Choroid plexus epithelial cell (primary cell): ENCODE data around the gene DISP2.

Experiments
- DNase-seq: peaks from one replicate; pipeline ENCODE4 v3.0.0-alpha.2; 2010; ENCODE audit warnings: low read depth
- H3K4me3 ChIP-seq: 2 replicates; pipeline ENCODE4 v1.5.1; 2011; ENCODE audit warnings: low read depth, mild to moderate bottlenecking, control low read depth, low read length, moderate library complexity
- TF ChIP-seq, protein P1 (sequence below): conservative IDR thresholded peaks from 2 replicates; pipeline ENCODE4 v1.5.1; 2011; ENCODE audit warnings: low read depth, mild to moderate bottlenecking, control low read depth, inconsistent platforms, low read length, moderate library complexity

DISP2 gene

DNA sequence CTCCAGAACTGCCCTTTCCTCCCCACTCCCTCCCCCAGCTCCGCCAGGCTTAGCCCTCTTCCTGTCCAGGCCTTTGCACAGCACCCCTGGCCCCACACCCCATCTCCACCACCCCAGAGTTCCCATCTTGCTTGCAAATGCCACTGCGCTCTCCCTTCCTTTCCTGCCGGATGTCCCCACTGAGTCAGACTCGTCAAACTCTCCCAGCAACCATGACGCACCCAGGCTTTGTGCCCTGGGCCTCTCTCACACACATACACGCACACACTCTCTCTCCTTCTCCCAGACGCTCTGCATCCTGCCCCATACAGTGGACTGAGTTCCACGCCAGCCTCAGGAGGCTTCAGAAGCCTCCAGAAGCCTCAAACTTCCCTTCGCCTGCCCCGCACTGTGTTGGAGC is 14.5 kb upstream of the DISP2 start:
- DNase-seq = peak; percentile 89
- H3K4me3 ChIP-seq = no peak overlapping the region
- TF ChIP-seq, protein P1, sequence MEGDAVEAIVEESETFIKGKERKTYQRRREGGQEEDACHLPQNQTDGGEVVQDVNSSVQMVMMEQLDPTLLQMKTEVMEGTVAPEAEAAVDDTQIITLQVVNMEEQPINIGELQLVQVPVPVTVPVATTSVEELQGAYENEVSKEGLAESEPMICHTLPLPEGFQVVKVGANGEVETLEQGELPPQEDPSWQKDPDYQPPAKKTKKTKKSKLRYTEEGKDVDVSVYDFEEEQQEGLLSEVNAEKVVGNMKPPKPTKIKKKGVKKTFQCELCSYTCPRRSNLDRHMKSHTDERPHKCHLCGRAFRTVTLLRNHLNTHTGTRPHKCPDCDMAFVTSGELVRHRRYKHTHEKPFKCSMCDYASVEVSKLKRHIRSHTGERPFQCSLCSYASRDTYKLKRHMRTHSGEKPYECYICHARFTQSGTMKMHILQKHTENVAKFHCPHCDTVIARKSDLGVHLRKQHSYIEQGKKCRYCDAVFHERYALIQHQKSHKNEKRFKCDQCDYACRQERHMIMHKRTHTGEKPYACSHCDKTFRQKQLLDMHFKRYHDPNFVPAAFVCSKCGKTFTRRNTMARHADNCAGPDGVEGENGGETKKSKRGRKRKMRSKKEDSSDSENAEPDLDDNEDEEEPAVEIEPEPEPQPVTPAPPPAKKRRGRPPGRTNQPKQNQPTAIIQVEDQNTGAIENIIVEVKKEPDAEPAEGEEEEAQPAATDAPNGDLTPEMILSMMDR = no peak

DNA sequence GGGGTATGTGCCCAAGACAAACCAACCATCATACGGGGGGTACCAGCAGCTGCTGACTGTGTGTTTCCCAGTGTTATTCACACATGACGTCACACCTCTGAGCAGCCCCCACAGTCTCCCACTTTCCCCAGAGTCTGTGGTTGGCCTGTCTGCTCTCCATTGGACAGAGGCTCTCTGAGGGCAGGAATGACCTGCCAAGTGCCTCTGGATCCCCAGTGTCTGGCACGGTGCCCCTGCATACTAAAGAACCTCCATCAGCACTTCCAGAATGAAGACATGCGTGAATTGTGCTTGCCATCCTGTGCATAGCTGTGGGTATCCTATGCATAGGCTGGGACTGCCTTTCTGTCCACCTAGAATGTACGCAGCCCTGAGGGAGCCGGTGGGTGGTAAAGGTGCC is 13.8 kb upstream of the DISP2 start:
- TF ChIP-seq, protein P1 = no peak
- no peak for DNase-seq
- no peak overlapping the region for H3K4me3 ChIP-seq

DNA sequence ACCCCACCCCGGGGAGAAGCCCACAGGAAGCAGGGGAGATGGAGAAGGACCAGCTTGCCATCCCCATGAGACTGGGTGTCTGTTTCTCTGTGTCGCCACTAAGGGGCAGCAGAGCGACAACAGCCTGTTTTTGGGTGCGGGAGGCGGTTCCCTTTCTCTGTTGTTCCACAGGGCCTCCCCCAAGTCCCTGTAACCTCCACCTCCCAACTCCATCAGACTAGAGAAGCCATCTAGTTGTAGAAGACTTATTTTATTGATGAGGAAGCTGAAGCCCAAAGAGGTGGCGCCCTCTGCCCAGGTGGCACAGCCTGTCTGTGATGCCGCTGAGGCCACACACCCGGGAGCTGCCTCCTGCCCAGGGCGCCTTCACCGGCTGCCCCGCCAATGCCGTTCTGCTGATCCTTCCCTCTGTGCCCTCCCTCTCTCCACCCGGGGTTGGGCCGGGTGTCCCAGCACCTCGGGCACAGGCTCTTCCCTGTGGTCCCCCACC is 13.3 kb upstream of the DISP2 start:
- no peak overlapping the region for H3K4me3 ChIP-seq
- TF ChIP-seq, protein P1 = peak; percentile 85
- DNase-seq = peak; percentile 76

DNA sequence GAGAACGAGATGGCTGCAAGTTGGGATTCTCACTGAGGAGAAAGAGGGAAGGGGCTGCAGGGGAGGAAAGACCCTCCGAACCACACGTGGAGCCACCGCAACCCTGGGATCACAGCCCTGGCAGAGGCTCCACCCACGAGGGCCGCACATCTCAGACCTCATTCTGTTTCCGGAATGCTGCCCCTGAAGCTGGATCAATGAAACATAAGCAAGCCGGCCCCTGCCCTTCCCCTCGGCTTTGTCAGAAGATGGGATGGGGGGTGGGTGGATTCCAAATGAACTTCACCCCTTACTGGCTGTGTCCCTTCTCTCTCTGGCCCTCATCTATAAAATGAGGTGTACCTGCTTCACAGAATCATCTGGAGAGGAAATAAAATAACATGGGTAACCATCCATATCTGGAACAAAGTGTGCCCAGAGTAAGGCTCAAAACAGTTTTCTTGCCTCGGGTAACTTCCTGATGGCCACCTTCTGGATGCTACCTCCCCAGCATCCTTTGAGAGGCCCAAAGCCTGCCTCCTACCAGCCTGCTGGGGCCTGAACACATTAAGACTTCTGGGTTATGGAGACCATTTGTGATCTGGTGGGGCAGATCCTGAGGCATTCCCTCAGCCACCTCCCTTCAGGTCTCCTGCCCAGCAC is 12.7 kb upstream of the DISP2 start:
- DNase-seq = no peak
- TF ChIP-seq, protein P1 = no peak
- no peak overlapping the region for H3K4me3 ChIP-seq

DNA sequence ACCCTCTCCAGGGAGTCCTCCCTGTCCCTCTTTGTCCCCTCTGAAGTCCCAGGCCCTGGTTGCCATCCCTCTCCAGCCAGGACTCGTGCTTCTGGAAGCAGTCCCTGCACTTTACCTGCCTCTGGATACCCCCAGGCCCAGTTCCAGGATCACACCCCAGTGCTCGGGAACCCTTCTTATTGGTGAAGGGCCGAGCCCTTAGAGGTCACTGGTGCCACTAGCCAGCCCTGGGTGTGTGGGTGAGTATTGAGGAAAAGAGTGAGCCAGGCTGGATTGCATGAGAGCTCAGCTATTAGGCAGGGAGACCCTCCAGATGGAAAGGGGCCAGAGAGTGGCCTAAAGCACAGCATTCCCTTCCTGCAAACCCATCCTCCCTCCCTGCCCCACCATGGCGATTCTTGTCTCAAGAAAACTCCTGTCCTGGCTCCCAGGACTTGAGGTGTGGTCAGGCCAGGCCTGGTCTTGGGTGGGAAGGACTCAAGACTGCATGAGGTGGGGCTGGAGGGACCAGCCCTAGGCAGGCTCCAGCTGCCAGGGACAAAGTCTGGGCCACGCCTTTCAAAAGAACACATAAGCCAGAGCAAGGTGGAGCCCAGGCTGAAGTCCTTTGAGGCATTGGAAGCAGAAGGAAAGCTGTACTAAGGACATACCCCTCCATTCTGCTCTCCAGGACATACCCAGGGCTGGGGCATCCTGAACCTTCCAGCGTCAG is 12.0 kb upstream of the DISP2 start:
- H3K4me3 ChIP-seq = no peak overlapping the region
- TF ChIP-seq, protein P1 = no peak
- DNase-seq = no peak

DNA sequence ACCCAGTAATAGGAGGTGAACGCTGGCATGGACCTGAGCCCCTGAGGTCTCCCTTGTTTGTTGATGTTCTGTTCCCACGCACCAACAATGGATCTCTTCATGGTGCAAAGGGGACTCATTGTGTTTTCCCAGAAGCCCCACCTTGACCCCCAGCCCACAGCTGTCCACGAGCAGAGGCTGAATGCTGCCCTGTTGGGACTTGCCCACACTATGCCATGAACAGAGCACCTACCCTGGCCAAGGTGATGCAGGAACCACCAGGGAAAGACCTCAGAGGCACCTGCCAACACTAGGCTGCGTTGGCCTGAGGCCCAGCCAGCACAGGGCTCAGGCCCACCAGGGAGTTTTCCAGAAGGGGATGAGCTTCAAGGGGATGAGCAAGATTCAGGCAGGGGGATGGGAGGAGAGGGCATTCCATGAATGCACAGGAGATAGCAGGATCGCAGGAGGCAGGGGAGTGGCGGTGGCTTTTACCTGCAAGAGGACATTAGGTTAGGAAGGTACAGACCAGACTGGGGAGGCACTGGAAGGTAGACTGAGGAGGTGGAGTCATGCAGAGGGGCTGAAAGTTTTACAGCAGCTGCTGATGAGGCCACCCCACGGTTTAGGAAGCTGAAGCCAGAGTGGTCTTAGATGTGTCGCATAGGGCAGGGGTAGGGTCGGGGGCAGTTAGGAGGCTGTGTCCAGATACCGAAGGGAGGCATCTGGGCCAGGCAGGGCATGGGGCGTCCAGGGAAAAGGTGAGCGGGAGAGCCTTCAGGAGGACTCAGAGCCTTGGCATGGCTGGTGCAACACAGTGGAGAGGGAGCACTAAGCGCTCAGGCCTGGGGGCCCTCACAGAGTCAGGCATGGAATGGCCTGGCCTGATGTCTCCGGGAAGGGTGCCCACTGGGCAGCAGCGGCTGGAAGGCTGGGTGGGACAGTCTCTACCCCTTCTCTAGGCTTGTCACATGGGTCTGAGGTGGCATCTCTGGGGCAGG is 11.2 kb upstream of the DISP2 start:
- no peak overlapping the region for H3K4me3 ChIP-seq
- DNase-seq = no peak
- TF ChIP-seq, protein P1 = no peak
